Measurements from ENCODE around the gene ATP9B.

GRCh38 chr18:79336556-79337142 lies 267.5 kb downstream of the ATP9B start:
- TF ChIP-seq, protein P1, sequence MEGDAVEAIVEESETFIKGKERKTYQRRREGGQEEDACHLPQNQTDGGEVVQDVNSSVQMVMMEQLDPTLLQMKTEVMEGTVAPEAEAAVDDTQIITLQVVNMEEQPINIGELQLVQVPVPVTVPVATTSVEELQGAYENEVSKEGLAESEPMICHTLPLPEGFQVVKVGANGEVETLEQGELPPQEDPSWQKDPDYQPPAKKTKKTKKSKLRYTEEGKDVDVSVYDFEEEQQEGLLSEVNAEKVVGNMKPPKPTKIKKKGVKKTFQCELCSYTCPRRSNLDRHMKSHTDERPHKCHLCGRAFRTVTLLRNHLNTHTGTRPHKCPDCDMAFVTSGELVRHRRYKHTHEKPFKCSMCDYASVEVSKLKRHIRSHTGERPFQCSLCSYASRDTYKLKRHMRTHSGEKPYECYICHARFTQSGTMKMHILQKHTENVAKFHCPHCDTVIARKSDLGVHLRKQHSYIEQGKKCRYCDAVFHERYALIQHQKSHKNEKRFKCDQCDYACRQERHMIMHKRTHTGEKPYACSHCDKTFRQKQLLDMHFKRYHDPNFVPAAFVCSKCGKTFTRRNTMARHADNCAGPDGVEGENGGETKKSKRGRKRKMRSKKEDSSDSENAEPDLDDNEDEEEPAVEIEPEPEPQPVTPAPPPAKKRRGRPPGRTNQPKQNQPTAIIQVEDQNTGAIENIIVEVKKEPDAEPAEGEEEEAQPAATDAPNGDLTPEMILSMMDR (IDR thresholded peaks at IDR 0.05) = no peak
- no peak for TF ChIP-seq POLR2A (IDR thresholded peaks at IDR 0.05)
